Measurements from ENCODE around the gene MTOR.

MTOR gene

DNA sequence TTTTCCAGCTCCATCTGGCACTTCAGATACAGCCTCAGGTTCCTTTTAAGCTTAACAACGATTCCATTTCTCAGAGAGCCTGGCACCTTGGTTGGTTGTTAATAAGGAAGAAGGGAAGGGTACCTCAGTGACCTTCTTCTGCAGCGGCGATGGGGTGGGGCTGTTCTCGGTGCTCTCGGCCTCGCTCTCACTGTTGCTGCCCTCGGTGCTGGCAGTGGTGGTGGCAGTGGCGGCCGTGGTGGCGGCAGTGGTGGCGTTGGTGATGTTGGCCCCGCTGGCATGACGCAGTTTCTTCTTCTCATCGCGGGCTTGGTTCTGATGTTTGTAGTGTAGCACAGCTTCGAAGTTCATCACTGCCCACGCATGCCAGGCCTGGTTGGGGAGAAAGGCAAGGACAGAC lies 131.9 kb downstream of the MTOR start:
- Histone ChIP-seq H3K27ac (replicated peaks) (no peak overlapping the region), H3K4me3 (replicated peaks; ENCODE audit: insufficient read depth, low read length) (no peak overlapping the region), H3K27me3 (ENCODE audit: insufficient read depth, poor library complexity, severe bottlenecking) (no peaks in the 10 kb centered on the region)
- DNase-seq (ENCODE audit: low read depth in 1 of 2, low spot score in 1 of 2), result no peak
- TF ChIP-seq GABPA (IDR thresholded peaks at IDR 0.05; ENCODE audit: low read depth) (no peak), SPI1 (IDR thresholded peaks at IDR 0.05; ENCODE audit: borderline replicate concordance, low read depth) (no peak), POLR2AphosphoS5 (IDR thresholded peaks at IDR 0.05; ENCODE audit: low read depth) (no peak), CTCF (IDR thresholded peaks at IDR 0.05; ENCODE audit: insufficient read depth, low read length) (no peak)
- TF ChIP-seq, protein P1, sequence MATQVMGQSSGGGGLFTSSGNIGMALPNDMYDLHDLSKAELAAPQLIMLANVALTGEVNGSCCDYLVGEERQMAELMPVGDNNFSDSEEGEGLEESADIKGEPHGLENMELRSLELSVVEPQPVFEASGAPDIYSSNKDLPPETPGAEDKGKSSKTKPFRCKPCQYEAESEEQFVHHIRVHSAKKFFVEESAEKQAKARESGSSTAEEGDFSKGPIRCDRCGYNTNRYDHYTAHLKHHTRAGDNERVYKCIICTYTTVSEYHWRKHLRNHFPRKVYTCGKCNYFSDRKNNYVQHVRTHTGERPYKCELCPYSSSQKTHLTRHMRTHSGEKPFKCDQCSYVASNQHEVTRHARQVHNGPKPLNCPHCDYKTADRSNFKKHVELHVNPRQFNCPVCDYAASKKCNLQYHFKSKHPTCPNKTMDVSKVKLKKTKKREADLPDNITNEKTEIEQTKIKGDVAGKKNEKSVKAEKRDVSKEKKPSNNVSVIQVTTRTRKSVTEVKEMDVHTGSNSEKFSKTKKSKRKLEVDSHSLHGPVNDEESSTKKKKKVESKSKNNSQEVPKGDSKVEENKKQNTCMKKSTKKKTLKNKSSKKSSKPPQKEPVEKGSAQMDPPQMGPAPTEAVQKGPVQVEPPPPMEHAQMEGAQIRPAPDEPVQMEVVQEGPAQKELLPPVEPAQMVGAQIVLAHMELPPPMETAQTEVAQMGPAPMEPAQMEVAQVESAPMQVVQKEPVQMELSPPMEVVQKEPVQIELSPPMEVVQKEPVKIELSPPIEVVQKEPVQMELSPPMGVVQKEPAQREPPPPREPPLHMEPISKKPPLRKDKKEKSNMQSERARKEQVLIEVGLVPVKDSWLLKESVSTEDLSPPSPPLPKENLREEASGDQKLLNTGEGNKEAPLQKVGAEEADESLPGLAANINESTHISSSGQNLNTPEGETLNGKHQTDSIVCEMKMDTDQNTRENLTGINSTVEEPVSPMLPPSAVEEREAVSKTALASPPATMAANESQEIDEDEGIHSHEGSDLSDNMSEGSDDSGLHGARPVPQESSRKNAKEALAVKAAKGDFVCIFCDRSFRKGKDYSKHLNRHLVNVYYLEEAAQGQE (IDR thresholded peaks at IDR 0.05; ENCODE audit: insufficient replicate concordance, low read depth), result no peak

- H3K27ac ChIP-seq (replicated peaks), result no peak overlapping the region
- TF ChIP-seq, protein P1 (IDR thresholded peaks at IDR 0.05; ENCODE audit: insufficient replicate concordance, low read depth), result no peak
- TF ChIP-seq POLR2AphosphoS5 (IDR thresholded peaks at IDR 0.05; ENCODE audit: low read depth) (no peak), GABPA (IDR thresholded peaks at IDR 0.05; ENCODE audit: low read depth) (no peak), SPI1 (IDR thresholded peaks at IDR 0.05; ENCODE audit: borderline replicate concordance, low read depth) (no peak), CTCF (IDR thresholded peaks at IDR 0.05; ENCODE audit: insufficient read depth, low read length) (no peak)
- no peak for DNase-seq (ENCODE audit: low read depth in 1 of 2, low spot score in 1 of 2)
- H3K4me3 ChIP-seq (replicated peaks; ENCODE audit: insufficient read depth, low read length), result no peak overlapping the region
- no peaks in the 10 kb centered on the region for H3K27me3 ChIP-seq (ENCODE audit: insufficient read depth, poor library complexity, severe bottlenecking)
Observed at GRCh38 chr1:11129649-11130390, 132.5 kb downstream of the MTOR start.

DNA sequence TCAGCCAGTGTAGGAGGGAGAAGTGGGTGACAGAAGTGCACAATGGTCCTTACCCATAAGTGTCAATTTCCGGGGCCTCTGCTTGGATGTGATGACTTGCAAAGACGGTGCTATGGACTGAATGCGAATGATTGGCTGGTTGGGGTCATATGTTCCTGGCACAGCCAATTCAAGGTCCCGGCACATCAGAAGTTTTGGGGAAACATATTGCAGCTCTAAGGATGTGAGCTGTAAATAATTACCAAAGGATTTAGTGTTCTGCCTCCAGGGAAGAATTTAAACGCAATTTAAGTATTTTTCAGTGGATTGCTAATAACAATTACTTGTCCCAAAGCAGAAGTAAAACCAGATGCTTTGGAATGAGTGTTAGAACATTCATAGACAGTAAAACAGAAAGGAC lies 135.8 kb downstream of the MTOR start:
- Histone ChIP-seq H3K4me3 (replicated peaks; ENCODE audit: insufficient read depth, low read length) (no peak overlapping the region), H3K27ac (replicated peaks) (no peak overlapping the region), H3K27me3 (ENCODE audit: insufficient read depth, poor library complexity, severe bottlenecking) (no peaks in the 10 kb centered on the region)
- DNase-seq (ENCODE audit: low read depth in 1 of 2, low spot score in 1 of 2), result no peak
- TF ChIP-seq, protein P1 (IDR thresholded peaks at IDR 0.05; ENCODE audit: insufficient replicate concordance, low read depth), result no peak
- TF ChIP-seq SPI1 (IDR thresholded peaks at IDR 0.05; ENCODE audit: borderline replicate concordance, low read depth) (no peak), POLR2AphosphoS5 (IDR thresholded peaks at IDR 0.05; ENCODE audit: low read depth) (no peak), GABPA (IDR thresholded peaks at IDR 0.05; ENCODE audit: low read depth) (no peak), CTCF (IDR thresholded peaks at IDR 0.05; ENCODE audit: insufficient read depth, low read length) (no peak)
